ENCODE measurements around the gene ATP13A5. TPM values are rescaled to one million over a fixed set of nuclear protein-coding genes. Genes with fewer than 3 reads are reported as not detected.

Gene ATP13A5
- total RNA-seq, 4 donors from 2014 or later = not detected

DNA sequence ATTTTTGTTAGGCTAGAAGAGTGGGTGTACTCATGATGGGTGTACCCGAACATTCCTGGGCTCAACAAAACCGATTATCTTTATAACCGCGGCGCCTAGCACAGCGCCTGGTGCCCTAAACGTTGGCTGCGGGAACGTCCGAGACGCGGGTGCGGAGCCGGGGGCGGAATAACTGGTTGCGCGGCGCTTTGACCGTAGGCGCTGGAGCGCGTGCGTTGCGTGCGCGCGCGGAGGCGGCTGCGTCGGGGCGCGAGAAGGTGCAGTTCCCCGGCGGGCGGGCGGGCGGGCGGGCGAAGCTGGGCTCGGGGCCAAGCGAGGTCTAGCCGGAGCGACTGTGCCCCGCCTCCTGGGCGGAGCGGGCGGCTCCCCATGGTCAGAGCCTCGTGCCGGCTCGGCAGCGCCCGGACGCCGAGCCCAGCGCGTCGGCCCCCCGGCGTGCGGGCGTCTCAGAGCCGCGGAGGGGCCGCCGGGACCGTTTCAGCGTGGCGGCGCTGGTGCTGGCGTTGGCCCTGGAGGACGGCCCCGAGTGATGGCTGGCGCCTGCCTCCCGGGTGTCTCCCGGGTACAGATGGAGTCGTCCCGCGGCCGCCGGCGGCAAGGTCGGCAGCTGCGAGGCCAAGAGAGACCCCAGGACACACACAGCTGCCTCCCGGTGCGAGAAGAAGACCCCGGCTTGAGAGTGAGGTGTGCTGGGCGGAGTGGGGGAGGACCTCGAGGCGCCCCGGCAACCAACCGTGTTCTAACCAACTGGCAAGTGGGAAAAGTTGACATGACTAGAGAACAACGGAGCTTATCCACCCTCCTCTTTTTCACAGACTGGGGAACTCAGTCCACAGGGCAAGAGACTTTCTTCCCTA, 137.5 kb downstream of the ATP13A5 start, which contains the start of gene PLAAT1:
Gene PLAAT1 (plus strand): TSS at position 373 of the 857 bp plus-strand sequence. CDS start 14,429 bp downstream, outside the sequence.
- TF ChIP-seq, protein P1, sequence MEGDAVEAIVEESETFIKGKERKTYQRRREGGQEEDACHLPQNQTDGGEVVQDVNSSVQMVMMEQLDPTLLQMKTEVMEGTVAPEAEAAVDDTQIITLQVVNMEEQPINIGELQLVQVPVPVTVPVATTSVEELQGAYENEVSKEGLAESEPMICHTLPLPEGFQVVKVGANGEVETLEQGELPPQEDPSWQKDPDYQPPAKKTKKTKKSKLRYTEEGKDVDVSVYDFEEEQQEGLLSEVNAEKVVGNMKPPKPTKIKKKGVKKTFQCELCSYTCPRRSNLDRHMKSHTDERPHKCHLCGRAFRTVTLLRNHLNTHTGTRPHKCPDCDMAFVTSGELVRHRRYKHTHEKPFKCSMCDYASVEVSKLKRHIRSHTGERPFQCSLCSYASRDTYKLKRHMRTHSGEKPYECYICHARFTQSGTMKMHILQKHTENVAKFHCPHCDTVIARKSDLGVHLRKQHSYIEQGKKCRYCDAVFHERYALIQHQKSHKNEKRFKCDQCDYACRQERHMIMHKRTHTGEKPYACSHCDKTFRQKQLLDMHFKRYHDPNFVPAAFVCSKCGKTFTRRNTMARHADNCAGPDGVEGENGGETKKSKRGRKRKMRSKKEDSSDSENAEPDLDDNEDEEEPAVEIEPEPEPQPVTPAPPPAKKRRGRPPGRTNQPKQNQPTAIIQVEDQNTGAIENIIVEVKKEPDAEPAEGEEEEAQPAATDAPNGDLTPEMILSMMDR (IDR thresholded peaks at IDR 0.05) = no peak
- no peak for TF ChIP-seq POLR2A (IDR thresholded peaks at IDR 0.05)
- DNase-seq = peak in 2 of 3 donors; percentile 47 to 76
- peaks cover 0 to 6% (median 0%) of the 10 kb centered on the region in 4 donors for H3K4me1 ChIP-seq
- H3K4me3 ChIP-seq = peak within 1 kb of the TSS in 3 of 4 donors; percentile 20 to 49 (median 43)
- H3K36me3 ChIP-seq = no peaks in the 10 kb centered on the region
- H3K27ac ChIP-seq = peak within 1 kb of the TSS in 1 of 4 donors; percentile 29
- no peaks in the 10 kb centered on the region for H3K27me3 ChIP-seq
- H3K9me3 ChIP-seq = no peaks in the 10 kb centered on the region

DNA sequence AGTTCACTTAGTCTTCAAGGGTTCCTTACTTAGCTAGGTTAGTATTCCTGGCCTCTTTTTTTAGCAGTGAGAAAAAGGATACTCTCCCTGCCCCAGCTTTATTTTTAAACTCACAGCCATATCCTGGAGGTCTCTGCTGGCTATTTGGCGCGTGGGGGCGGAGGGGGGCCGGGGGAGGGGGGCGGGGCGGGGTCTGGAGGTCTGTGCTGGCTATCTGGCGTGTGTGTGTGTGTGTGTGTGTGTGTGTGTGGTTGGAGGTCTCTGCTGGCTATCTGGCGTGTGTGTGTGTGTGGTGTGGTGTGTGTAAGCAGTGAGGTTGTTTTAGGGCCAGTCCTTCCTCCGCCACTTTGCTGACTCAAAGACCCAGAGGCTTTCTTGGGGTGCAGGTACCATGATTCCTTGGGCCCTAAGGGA, 138.1 kb downstream of the ATP13A5 start:
- H3K9me3 ChIP-seq = no peaks in the 10 kb centered on the region
- H3K4me3 ChIP-seq = peak overlapping the region in 2 of 4 donors; percentile 43 to 49
- no peak for TF ChIP-seq POLR2A (IDR thresholded peaks at IDR 0.05)
- TF ChIP-seq, protein P1 (IDR thresholded peaks at IDR 0.05) = no peak
- H3K36me3 ChIP-seq = no peaks in the 10 kb centered on the region
- no peak for DNase-seq
- H3K27me3 ChIP-seq = no peaks in the 10 kb centered on the region
- peaks cover 0 to 6% (median 0%) of the 10 kb centered on the region in 4 donors for H3K4me1 ChIP-seq
- no peak overlapping the region for H3K27ac ChIP-seq

DNA sequence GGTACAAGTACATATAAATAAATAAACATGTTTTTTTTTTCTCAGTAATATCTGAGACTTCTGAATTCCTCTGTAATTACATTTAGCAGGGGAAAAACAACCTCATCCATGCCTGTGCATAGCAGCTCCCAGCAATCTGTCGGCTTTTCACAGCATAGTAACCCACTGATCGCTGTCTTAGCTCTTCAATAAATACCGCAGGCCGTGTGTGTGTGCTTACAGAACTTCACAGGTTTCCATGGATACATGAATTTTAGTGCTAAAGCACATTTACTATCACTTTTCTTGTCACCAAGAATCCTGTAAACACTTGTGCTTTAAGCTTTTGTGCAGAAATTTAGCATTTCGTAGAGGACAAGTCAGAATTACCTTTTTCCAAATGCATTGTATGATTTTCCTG, 141.5 kb downstream of the ATP13A5 start:
- H3K4me3 ChIP-seq = no peak overlapping the region
- no peaks in the 10 kb centered on the region for H3K9me3 ChIP-seq
- TF ChIP-seq POLR2A (IDR thresholded peaks at IDR 0.05) = no peak
- TF ChIP-seq, protein P1 (IDR thresholded peaks at IDR 0.05) = no peak
- no peak overlapping the region for H3K27ac ChIP-seq
- H3K27me3 ChIP-seq = no peaks in the 10 kb centered on the region
- DNase-seq = no peak
- no peaks in the 10 kb centered on the region for H3K36me3 ChIP-seq
- H3K4me1 ChIP-seq = peaks cover 0 to 6% (median 0%) of the 10 kb centered on the region in 4 donors

DNA sequence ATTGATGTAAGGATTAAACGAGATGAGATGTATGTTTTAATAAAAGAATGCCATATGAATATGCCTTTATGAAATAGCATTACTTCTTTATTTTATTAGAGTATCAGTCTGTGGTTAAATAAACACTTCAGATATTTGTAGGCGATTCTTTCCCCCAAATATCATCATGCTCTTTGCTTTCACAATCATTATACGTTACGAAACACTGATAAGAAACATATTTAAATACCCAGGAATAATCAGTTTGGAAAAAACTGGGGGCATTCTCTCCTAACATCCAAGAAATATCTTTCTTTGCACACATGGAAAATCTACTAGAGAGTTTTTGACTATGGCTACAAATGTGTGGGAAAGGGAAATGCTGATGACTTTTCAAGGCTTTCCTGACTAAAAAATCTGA, 142.0 kb downstream of the ATP13A5 start:
- Histone ChIP-seq H3K27ac (no peak overlapping the region), H3K4me3 (no peak overlapping the region), H3K27me3 (no peaks in the 10 kb centered on the region), H3K36me3 (no peaks in the 10 kb centered on the region), H3K4me1 (peaks cover 0 to 6% (median 0%) of the 10 kb centered on the region in 4 donors), H3K9me3 (no peaks in the 10 kb centered on the region)
- DNase-seq = no peak
- no peak for TF ChIP-seq POLR2A (IDR thresholded peaks at IDR 0.05)
- TF ChIP-seq, protein P1 (IDR thresholded peaks at IDR 0.05) = no peak

DNA sequence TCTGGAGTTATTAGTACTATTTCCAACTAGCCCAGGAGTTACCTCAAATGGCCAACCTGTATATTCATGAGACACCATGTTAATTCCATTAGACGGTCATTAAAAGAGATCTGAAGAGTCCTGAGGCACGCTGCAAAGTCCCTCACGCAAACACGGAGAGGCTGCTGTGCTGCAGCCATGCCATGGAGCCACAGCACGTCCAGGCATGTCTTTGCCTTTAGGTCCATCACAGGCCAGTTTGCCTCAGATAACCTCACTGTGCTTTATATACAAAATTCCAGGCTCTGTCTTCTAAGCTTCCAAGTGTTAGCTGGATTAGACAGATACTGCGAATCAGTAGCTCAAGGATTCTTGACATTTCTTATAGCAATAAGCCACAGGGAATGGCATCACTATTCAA, 147.4 kb downstream of the ATP13A5 start:
- Histone ChIP-seq H3K27me3 (no peaks in the 10 kb centered on the region), H3K4me1 (no peaks in the 10 kb centered on the region), H3K9me3 (no peaks in the 10 kb centered on the region), H3K27ac (no peak overlapping the region), H3K36me3 (no peaks in the 10 kb centered on the region), H3K4me3 (no peak overlapping the region)
- TF ChIP-seq, protein P1 (IDR thresholded peaks at IDR 0.05) = no peak
- no peak for TF ChIP-seq POLR2A (IDR thresholded peaks at IDR 0.05)
- DNase-seq = no peak

Data from Peyer's patch (tissue), 4 donors.